ENCODE data around the gene YAE1.

YAE1 gene

DNA sequence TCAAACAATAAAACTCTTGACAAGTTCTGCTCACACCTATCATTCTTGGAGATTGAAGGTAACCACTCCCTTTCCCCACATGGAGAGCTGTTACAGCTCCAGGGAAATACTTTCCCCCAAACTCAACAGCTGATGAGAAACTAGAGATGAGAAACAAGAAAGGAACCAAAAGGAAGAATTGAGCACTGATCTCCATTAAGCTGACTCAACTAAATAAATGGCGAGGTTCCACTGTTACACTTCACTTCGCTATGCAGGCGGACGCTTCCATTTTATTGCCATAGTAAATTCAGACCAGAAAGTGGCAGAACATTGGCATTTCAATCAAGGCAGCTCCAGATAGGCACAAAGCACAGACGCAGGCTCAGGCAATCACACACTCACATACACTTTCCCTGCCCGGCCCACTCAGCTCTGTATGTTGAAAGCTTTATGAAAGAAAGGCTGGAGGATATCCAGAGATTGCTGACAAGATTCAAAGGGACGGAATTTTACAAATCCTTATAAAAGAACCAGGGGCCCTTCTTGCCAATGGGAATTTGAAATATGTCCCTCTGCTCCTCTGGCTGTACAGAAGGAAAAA, 11.5 kb upstream of the YAE1 start:
- DNase-seq (ENCODE audit: low spot score): no peak

DNA sequence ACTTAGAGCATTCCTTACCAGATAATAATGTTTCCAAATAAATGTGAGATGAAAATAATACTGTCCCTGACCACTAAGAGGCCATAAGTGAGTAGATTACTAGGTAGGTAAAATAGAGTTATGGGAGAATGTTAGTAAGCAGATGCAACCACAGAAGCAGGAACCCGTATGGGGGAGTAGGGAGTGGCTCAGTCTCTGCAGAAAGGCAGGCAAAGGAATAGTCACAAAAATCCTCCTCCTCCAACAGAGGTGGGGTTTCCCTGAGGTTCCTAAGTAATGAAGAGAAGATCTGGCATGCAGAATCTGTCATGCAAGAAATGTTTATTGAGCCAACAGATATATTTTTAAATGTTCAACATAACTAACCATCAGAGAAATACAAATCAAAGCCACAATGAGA, 9.0 kb upstream of the YAE1 start:
- DNase-seq (ENCODE audit: low spot score): no peak

GRCh38 chr7:39557911-39558310, 8.3 kb upstream of the YAE1 start:
- no peak for DNase-seq (ENCODE audit: low spot score)

GRCh38 chr7:39560408-39560807, 5.8 kb upstream of the YAE1 start:
- DNase-seq (ENCODE audit: low spot score): no peak

- DNase-seq (ENCODE audit: low spot score): no peak
Measured at GRCh38 chr7:39560997-39561396, 5.2 kb upstream of the YAE1 start.

DNA sequence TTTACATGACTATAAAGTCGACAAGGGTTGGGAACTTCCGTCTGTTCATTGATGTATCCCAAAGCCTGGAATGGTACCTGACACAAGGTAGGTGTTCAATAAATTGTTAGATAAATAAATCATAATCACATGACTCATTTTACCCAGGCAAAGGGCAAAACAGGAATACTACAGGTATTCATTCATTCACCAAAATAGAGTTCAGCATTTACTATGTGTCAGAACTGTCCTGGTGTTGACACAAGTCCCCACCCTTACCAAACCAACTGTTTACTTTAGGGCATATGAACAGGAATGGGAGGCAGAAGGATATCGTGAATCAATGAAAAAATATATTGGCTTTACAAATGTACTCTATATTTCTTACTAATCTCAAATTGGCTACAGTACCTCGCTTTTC, 666 bp upstream of the YAE1 start:
- DNase-seq (ENCODE audit: low spot score): no peak

DNA sequence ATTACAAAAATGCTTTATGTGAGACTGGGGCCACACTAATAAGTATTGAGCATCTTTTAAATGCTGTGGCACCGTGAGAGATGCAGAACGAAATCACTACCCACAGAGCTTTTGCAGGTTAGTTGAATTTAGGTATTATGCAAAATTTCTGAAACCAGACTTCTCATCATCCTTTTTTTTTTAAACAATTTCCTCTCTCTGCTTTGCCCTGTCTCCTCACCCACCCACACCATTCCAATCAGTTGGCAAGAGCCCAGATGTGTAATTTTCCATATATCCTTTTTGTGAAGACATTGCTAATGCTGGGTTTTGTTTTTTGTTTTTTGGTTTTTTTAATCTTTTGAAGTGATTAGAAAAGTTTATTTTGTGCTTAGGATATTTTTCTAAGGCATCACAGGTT, 1.1 kb downstream of the YAE1 start:
- no peak for DNase-seq (ENCODE audit: low spot score)

GRCh38 chr7:39574673-39575349, 8.6 kb downstream of the YAE1 start:
- DNase-seq (ENCODE audit: low spot score): no peak

DNA sequence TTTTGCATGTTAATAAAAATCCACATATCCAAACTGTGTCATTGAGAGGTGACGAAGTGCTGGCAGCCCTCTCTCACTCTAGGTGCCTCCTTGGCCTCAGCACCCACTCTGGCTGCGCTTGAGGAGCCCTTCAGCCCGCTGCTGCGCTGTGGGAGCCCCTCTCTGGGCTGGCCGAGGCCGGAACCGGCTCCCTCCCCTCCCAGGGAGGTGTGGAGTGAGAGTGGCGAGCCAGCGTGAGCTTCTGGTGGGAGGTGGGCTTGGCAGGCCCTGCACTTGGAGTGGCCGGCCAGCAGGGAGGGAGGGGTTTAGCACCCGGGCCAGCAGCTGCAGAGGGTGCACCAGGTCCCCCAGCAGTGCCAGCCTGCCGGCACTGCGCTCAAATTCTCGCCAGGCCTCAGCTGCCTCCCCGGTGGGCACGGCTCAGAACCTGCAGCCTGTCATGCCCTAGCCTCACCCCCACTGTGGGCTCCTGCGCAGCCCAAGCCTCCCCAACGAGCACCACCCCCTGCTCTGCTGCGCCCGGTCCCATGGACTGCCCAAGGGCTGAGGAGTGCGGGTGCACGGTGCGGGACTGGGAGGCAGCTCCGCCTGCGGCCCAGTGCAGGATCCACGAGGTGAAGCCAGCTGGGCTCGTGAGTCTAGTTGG, 11.1 kb downstream of the YAE1 start:
- DNase-seq (ENCODE audit: low spot score): no peak

DNA sequence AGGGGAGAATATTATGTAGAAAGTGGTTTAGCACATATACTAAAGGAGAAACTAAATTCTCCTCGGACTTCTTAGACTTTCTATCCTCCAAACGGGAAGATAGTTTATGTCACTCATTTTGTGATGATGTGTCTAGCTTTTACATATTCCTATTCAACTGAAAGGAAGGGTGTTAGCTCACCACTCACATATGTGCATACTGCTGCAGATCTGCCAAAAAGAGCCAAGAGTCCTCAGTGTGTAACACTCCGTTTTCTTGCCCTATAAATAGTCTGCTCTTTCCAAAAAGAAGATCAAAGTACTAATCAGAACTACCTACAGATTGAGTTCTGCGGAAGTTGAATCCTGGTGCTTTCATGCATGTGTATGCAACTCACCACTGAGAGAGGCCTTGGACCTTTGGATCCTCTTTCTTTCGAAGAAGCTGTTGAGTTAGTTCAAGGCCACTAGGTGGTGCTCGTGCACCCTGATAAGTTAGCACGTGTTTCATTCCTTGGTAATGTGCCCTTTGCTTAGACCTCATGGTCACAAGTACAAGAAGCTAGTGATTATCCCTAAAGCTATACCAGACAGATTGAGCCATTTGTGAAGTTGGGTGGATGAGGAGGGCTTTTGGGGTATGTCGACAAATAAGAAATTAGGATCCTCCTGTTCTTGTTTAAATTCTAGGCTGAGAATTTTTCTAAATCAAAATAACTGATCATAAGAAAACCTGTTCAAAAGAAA, 14.1 kb downstream of the YAE1 start:
- DNase-seq (ENCODE audit: low spot score): peak; percentile 91

DNA sequence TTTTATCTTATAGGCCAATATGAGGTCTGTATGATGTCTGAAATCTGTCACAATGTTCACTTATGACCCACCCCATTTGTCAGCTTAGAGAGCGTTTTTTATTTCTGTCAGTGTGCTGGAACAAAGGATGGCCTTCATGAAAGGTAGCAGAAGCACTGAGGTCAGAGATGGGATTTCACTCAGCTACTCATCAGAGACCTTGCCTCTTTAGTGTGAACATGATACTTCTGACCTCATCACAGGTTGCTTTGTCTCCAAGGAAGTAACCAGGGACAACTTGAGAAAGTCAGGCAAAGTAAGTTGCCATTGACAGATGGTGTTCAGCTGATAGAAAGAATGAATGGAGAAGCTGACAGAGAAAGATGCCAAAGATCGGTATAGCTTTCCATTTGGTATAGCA, 16.3 kb downstream of the YAE1 start:
- DNase-seq (ENCODE audit: low spot score): no peak

GRCh38 chr7:39583539-39583938, 17.3 kb downstream of the YAE1 start:
- DNase-seq (ENCODE audit: low spot score): no peak

- no peak for DNase-seq (ENCODE audit: low spot score)
Measured at GRCh38 chr7:39587393-39587792, 21.2 kb downstream of the YAE1 start.

GRCh38 chr7:39588416-39588815, 22.2 kb downstream of the YAE1 start:
- no peak for DNase-seq (ENCODE audit: low spot score)

GRCh38 chr7:39589323-39590111, 23.3 kb downstream of the YAE1 start:
- peak; percentile 97 for DNase-seq (ENCODE audit: low spot score)

- peak; percentile 81 for DNase-seq (ENCODE audit: low spot score)
Measured at GRCh38 chr7:39592586-39592985, 26.4 kb downstream of the YAE1 start.

DNA sequence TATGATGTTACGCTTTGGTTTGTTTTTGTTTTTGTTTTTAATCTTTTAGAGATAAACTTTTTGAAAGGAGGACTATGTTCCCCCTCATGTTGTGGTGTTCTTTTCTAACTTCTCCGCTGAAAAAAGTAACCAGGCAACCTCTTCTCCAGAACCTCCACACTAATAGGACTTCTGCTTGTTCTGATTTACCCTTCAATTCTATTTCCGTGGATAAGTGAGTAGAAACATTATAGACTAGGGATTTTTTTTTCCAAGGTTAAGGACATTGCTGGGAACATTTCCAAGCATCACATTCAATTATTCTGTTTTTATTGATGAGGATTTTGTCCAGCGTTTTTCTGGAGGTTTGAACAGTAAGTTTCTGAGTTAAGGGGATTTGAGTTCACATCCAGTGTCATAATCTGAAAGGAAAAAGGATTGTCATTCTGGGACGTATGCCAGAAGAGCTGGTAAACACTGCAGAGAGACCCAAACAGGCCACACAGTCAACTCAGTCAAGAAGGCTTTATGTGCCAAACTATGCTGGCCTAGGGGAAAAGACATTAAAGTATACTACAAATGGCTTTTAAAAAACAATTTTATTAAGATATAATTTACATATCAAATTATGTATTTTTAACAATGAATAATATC, 28.9 kb downstream of the YAE1 start:
- DNase-seq (ENCODE audit: low spot score): no peak

DNA sequence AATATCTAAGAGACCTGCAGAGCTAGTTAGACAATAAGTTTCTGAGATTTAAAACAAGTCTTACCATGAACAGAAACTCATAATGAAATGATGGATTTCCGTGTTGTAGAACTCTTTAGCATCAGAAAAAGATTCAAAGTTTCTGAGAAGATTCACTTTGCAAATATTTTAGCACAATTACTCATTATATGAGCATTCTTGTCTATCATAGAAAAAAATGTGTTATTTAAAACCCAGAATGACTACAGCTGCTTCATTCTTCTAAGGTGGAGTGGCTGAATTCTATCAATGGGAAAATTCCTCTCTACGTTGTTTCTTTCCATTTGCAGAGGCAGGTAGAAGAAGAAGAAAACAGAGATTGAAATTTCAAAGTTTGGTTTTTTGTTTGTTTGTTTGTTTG, 36.1 kb downstream of the YAE1 start:
- DNase-seq (ENCODE audit: low spot score): no peak

DNA sequence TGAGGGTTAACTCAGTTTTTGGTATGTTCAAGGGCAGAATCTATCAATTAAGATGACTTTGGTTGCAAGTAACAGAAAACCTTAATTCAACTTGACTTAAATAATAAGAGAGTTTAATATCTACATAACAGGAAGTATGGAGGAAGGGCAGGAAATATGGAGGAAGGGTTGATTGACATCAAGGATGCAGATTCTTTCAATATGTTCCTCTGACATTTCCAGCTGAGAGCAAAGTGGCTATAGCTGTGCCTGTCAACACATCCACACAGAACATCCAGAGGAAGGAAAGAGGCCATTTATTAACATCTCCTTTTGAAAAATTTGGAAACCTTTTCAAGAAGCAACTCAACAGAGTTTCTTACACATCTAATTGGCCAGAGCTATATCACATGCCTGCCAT, 37.7 kb downstream of the YAE1 start:
- no peak for DNase-seq (ENCODE audit: low spot score)

DNA sequence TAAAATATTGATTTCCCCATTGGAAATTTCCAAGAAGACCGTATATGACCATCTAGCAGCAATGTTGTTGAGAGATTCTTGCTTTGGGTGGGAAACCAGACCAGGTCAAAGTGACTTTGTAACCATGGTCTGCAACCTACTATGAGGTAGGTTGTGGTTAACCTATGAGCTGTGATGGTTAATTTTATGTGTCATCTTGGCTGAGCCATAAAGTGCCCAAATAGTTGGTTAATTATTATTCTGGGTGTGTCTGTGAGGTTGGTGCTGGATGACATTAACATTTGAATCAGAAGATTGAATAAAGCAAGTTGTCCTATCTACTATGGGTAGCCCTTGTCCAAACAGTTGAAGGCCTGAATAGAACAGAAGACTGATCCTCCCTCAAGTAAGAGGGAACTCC, 38.9 kb downstream of the YAE1 start:
- no peak for DNase-seq (ENCODE audit: low spot score)

DNA sequence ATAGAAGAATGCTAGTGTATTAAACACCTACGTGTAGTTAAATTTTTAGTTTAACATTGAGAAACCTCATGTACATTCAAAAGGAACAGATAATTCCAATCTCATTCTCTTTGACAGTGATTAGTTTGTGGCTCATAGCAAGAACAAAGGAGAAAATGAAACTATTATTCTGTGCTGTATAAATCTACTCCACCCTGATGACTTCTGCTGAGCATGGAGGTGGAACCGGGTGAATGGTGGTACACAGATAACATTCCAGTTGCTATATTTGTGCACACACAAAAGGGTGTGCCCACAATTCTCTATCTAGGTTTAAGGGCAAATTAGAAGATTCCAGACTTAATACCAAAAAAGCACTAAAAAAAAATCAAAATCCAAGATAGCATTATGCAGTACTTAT, 40.1 kb downstream of the YAE1 start:
- DNase-seq (ENCODE audit: low spot score): no peak

GRCh38 chr7:39606941-39607340, 40.7 kb downstream of the YAE1 start:
- no peak for DNase-seq (ENCODE audit: low spot score)
